ENCODE data around the gene OMD.

- TF ChIP-seq CTCF (conservative IDR thresholded peaks at IDR 0.05; ENCODE audit: low read length), result no peak
- no peak for TF ChIP-seq EZH2phosphoT487 (IDR thresholded peaks at IDR 0.05; ENCODE audit: borderline replicate concordance, low read depth, low read length)
Measured at GRCh38 chr9:92405818-92406217, 18.5 kb downstream of the OMD start.

Measured in OCI-LY7 (cell line).